ENCODE results near the gene GGTA1. TPM values are rescaled to one million over a fixed set of nuclear protein-coding genes. Genes with fewer than 3 reads are reported as not detected.
A peak's percentile ranks its signal among the peaks of the same experiment; 100 is the strongest.

The GGTA1 gene
- total and polyA plus RNA-seq, 9 of the 15 experiments (the other 6 are each of a cell fraction or from before 2014, with no cell fraction given) = 0.04 to 0.15 TPM; not detected in 7

- TF ChIP-seq CXXC5 (CRISPR knock-in tag; IDR thresholded peaks at IDR 0.05) (peak; percentile 43; the same call in 1 of the 2 replicates), SRSF9 (IDR thresholded peaks at IDR 0.05; ENCODE audit: borderline replicate concordance, low read depth, low read length) (no peak), ZBTB49 (CRISPR knock-in tag; IDR thresholded peaks at IDR 0.05; ENCODE audit: borderline replicate concordance) (no peak), NR2F6 (CRISPR knock-in tag; IDR thresholded peaks at IDR 0.05) (no peak), CEBPG (CRISPR knock-in tag; IDR thresholded peaks at IDR 0.05) (no peak), CEBPG (tag; conservative IDR thresholded peaks at IDR 0.05 in 1 of 2, IDR thresholded peaks at IDR 0.05 in 1 of 2) (no peak), RFX7 (CRISPR knock-in tag; IDR thresholded peaks at IDR 0.05) (no peak), ELF1 (tag; IDR thresholded peaks at IDR 0.05) (no peak), CREB5 (CRISPR knock-in tag; IDR thresholded peaks at IDR 0.05) (no peak), CHAMP1 (IDR thresholded peaks at IDR 0.05) (no peak), CBFB (CRISPR knock-in tag; IDR thresholded peaks at IDR 0.05) (no peak), KDM2B (CRISPR knock-in tag; IDR thresholded peaks at IDR 0.05) (no peak), SIN3A (IDR thresholded peaks at IDR 0.05; ENCODE audit: borderline replicate concordance in 2 of 2, control insufficient read depth in 1 of 2, low read depth in 2 of 2, low read length in 2 of 2) (no peak), YY1 (IDR thresholded peaks at IDR 0.05; ENCODE audit: borderline replicate concordance in 1 of 3, control insufficient read depth in 1 of 3, extremely low read depth in 1 of 3, insufficient read depth in 3 of 3, insufficient read length in 1 of 3, insufficient replicate concordance in 2 of 3, low read depth in 1 of 3, low read length in 2 of 3) (no peak), HNRNPK (IDR thresholded peaks at IDR 0.05; ENCODE audit: low read depth, low read length, poor library complexity, severe bottlenecking) (no peak), EWSR1 (IDR thresholded peaks at IDR 0.05; ENCODE audit: borderline replicate concordance, low read depth, partially characterized antibody) (no peak), UBTF (IDR thresholded peaks at IDR 0.05; ENCODE audit: borderline replicate concordance in 1 of 2, low read depth in 2 of 2, low read length in 2 of 2) (peak in 1 of 2 experiments; percentile 62; a peak in 1 of 4 replicates), RB1 (IDR thresholded peaks at IDR 0.05; ENCODE audit: low read depth) (peak; percentile 93)
Observed at GRCh38 chr9:121545875-121546423, 46.3 kb upstream of the GGTA1 start (continued).
